ENCODE measurements around the gene DLG3.

DLG3 gene

DNA sequence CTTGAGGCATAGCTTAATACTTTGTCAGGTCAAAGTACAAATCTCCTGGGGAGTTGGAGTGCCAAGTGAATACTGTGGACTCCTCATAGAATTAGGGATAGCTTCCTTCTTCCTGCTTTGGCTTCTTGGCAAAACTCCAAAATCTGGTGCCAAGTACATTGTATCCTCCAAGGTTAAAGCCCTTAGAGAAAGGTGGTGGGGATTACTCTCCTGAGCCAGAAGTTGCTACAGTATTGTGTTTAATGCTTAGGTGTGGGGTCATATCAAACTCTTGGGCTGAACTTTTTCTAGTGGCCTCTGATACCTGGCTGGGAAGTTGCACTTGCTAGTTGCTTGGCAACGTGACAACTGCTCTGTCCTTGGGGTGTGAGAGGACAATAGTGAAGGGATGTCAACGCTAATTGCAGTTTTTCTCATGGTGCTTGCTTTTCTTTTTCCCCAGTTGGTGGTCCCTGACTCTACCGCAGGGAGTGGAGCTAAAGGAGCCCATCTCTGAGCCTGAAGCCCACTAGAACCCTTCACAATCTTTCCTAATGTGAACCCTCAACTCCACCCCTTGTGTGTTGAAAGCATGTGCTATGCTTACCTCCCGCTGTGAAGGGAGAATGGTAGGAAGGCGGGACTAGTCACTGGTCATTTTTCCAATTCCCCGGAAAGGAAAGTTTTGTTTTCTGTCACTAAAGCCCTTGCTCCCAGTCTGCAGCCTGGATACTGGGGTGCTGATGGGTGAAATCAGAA is 35.5 kb downstream of the DLG3 start:
- no peak overlapping the region for H3K4me3 ChIP-seq (replicated peaks; ENCODE audit: low read depth, low read length)
- no peaks in the 10 kb centered on the region; the same call in none of the 2 replicates for H3K27me3 ChIP-seq (replicated peaks; ENCODE audit: control insufficient read depth, insufficient read depth, low read length)
- no peak for DNase-seq (ENCODE audit: extremely low read depth, insufficient read length)
- TF ChIP-seq, protein P1, sequence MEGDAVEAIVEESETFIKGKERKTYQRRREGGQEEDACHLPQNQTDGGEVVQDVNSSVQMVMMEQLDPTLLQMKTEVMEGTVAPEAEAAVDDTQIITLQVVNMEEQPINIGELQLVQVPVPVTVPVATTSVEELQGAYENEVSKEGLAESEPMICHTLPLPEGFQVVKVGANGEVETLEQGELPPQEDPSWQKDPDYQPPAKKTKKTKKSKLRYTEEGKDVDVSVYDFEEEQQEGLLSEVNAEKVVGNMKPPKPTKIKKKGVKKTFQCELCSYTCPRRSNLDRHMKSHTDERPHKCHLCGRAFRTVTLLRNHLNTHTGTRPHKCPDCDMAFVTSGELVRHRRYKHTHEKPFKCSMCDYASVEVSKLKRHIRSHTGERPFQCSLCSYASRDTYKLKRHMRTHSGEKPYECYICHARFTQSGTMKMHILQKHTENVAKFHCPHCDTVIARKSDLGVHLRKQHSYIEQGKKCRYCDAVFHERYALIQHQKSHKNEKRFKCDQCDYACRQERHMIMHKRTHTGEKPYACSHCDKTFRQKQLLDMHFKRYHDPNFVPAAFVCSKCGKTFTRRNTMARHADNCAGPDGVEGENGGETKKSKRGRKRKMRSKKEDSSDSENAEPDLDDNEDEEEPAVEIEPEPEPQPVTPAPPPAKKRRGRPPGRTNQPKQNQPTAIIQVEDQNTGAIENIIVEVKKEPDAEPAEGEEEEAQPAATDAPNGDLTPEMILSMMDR (IDR thresholded peaks at IDR 0.05; ENCODE audit: insufficient read depth, low read length, poor library complexity, severe bottlenecking): no peak
- no peaks in the 10 kb centered on the region for H3K36me3 ChIP-seq (ENCODE audit: control insufficient read depth, insufficient read depth, low read length)

- TF ChIP-seq, protein P1 (IDR thresholded peaks at IDR 0.05; ENCODE audit: insufficient read depth, low read length, poor library complexity, severe bottlenecking): no peak
- no peaks in the 10 kb centered on the region for H3K36me3 ChIP-seq (ENCODE audit: control insufficient read depth, insufficient read depth, low read length)
Measured at GRCh38 chrX:70480660-70481018, 36.0 kb downstream of the DLG3 start.

GRCh38 chrX:70481471-70482270 is 37.0 kb downstream of the DLG3 start:
- H3K4me3 ChIP-seq (replicated peaks; ENCODE audit: low read depth, low read length): no peak overlapping the region
- TF ChIP-seq, protein P1 (IDR thresholded peaks at IDR 0.05; ENCODE audit: insufficient read depth, low read length, poor library complexity, severe bottlenecking): no peak
- no peak for DNase-seq (ENCODE audit: extremely low read depth, insufficient read length)
- H3K27me3 ChIP-seq (replicated peaks; ENCODE audit: control insufficient read depth, insufficient read depth, low read length): no peaks in the 10 kb centered on the region; the same call in none of the 2 replicates
- no peaks in the 10 kb centered on the region for H3K36me3 ChIP-seq (ENCODE audit: control insufficient read depth, insufficient read depth, low read length)

More at GRCh38 chrX:70480660-70481018, 36.0 kb downstream of the DLG3 start:
- Histone ChIP-seq H3K4me3 (replicated peaks; ENCODE audit: low read depth, low read length) (no peak overlapping the region), H3K27me3 (replicated peaks; ENCODE audit: control insufficient read depth, insufficient read depth, low read length) (no peaks in the 10 kb centered on the region; the same call in none of the 2 replicates)
- no peak for DNase-seq (ENCODE audit: extremely low read depth, insufficient read length)

DNA sequence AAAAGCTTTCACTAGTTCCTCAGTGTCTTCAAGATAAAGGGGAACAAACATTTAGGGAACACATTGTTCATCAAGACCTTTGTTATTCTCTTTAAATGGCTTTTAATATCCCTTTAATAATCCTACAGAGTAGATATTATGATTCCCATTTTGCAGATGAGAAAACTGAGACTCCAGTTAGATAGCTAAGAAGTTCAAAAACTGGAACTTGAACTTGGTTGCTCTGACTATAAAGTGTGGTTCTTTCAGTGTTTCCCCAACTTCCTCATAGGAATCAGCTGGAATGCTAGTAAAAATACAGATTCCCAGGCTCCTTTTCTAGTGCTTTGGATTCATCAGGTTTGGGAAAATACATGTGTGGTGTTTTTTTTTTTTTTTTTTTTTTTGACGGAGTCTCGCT is 37.7 kb downstream of the DLG3 start:
- no peak for DNase-seq (ENCODE audit: extremely low read depth, insufficient read length)
- no peak overlapping the region for H3K4me3 ChIP-seq (replicated peaks; ENCODE audit: low read depth, low read length)
- H3K36me3 ChIP-seq (ENCODE audit: control insufficient read depth, insufficient read depth, low read length): no peaks in the 10 kb centered on the region
- TF ChIP-seq, protein P1 (IDR thresholded peaks at IDR 0.05; ENCODE audit: insufficient read depth, low read length, poor library complexity, severe bottlenecking): no peak
- no peaks in the 10 kb centered on the region; the same call in none of the 2 replicates for H3K27me3 ChIP-seq (replicated peaks; ENCODE audit: control insufficient read depth, insufficient read depth, low read length)

GRCh38 chrX:70485466-70485865 is 40.8 kb downstream of the DLG3 start:
- Histone ChIP-seq H3K36me3 (ENCODE audit: control insufficient read depth, insufficient read depth, low read length) (no peaks in the 10 kb centered on the region), H3K4me3 (replicated peaks; ENCODE audit: low read depth, low read length) (no peak overlapping the region), H3K27me3 (replicated peaks; ENCODE audit: control insufficient read depth, insufficient read depth, low read length) (no peaks in the 10 kb centered on the region)
- TF ChIP-seq, protein P1 (IDR thresholded peaks at IDR 0.05; ENCODE audit: insufficient read depth, low read length, poor library complexity, severe bottlenecking): no peak
- no peak for DNase-seq (ENCODE audit: extremely low read depth, insufficient read length)

Measured in GM06990 (cell line).